BJ (cell line): ENCODE results near the gene HRH1. TPM values are rescaled to one million over a fixed set of nuclear protein-coding genes. Genes with fewer than 3 reads are reported as not detected.
"Not testable (repeated sequence)": the region's sequence is repeated elsewhere in the genome, so short reads cannot be mapped to it uniquely, and the experiment has no call there.

Experiments
- CTCF ChIA-PET: fragments of 350-600 bp; formaldehyde crosslinking; extraction: SDS; loops from one replicate; lab custom pipeline; 2021; ENCODE audit warnings: antibody characterized with exemption, inconsistent platforms; lab: Yijun Ruan, JAX
- POLR2A ChIA-PET: fragments of 300-600 bp; sonication (Branson Sonifier 250); formaldehyde crosslinking; extraction: SDS; loops from one replicate; lab custom pipeline; 2021; ENCODE audit warnings: antibody characterized with exemption; lab: Charles Lee
- DNase-seq: peaks from one replicate; pipeline ENCODE4 v3.0.0-alpha.2; 2011; ENCODE audit warnings: low read depth
- H3K27me3 ChIP-seq: 2 replicates; pipeline ENCODE4 v1.6.0; 2011; ENCODE audit warnings: low read length; ENCODE audit not compliant: control insufficient read depth, insufficient read depth
- H3K36me3 ChIP-seq: 2 replicates; pipeline ENCODE4 v1.5.1; 2011; ENCODE audit warnings: low read length; ENCODE audit not compliant: control insufficient read depth, insufficient read depth
- H3K4me3 ChIP-seq: 2 replicates; pipeline ENCODE4 v1.5.1; 2011; ENCODE audit warnings: low read depth, mild to moderate bottlenecking, control low read depth, low read length
- CTCF ChIP-seq: IDR thresholded peaks from 2 replicates; pipeline ENCODE4 v1.5.1; 2011; ENCODE audit warnings: low read depth, mild to moderate bottlenecking, control low read depth, inconsistent platforms, low read length, moderate library complexity; ENCODE audit not compliant: insufficient read depth
- polyA plus RNA-seq: library from polyadenylated mRNA; depleted of rRNA; stranded (reverse); fragments of >200 nt; gene quantifications from 2 replicates; pipeline ENCODE4 v1.2.3, GENCODE V29; 2011

Gene HRH1
- polyA plus RNA-seq, 1 experiment: 8.8 TPM

DNA sequence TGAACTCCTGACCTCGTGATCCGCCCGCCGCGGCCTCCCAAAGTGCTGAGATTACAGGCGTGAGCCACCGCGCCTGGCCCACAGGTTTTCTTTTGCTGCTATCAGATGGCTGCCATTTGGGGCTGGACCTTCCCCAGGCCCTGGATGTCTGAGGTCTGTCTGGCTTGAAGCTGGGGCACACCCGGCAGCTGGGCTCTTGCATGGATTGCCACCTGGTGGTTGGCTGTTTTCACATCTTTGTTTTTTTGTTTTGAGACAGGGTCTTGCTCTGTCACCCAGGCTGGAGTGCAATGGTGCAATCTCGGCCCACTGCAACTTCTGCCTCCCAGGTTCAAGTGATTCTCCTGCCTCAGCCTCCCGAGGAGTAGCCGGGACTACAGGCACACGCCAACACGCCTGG, 51.6 kb downstream of the HRH1 start:
- H3K36me3 ChIP-seq, H3K27me3 ChIP-seq, H3K4me3 ChIP-seq, DNase-seq: not testable (repeated sequence)
- ChIA-PET POLR2A (interaction anchor here (0.6 kb wide), 1 partner anchor 50 kb away, joined by 3 read pairs; no protein-coding TSS in a partner anchor), CTCF (interaction anchor here (0.8 to 3.8 kb wide), 6 partner anchors 8 to 145 kb away, joined by 3 to 29 read pairs (median 4); partner anchors contain the start of gene HRH1)
- TF ChIP-seq CTCF: peak; percentile 30; the same call in 1 of the 2 replicates

GRCh38 chr3:11206316-11206715, 52.0 kb downstream of the HRH1 start:
- ChIA-PET CTCF (interaction anchor here (0.9 to 3.8 kb wide), 5 partner anchors 8 to 146 kb away, joined by 3 to 29 read pairs (median 4); partner anchors contain the start of gene HRH1), POLR2A (interaction anchor here (0.6 kb wide), 1 partner anchor 51 kb away, joined by 3 read pairs; no protein-coding TSS in a partner anchor)
- no peak overlapping the region for H3K4me3 ChIP-seq
- no peak for DNase-seq
- no peaks in the 10 kb centered on the region for H3K36me3 ChIP-seq
- no peak for TF ChIP-seq CTCF
- no peaks in the 10 kb centered on the region for H3K27me3 ChIP-seq

DNA sequence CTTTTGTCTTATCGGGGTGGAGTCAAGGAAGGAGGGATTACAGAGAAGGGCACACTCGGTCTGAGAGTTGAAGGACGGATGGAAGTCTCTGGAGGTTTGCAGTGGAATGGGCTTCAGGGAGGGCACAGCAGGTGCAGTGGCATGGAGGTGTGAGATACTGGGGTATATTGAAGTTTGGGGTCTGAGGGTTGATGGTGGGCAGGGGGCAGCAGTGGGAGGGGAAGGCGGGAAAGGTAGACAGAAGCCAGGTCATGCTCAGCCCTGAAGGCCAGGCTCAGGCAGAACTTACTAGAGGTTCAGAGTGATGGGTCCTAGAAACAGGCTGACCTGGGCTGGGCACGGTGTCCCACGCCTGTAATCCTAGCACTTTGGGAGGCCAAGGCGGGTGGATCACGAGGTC, 52.7 kb downstream of the HRH1 start:
- CTCF ChIA-PET: interaction anchor here (1.2 to 3.8 kb wide), 5 partner anchors 9 to 146 kb away, joined by 3 to 29 read pairs (median 3); partner anchors contain the start of gene HRH1
- no peak for TF ChIP-seq CTCF
- Histone ChIP-seq H3K27me3 (no peaks in the 10 kb centered on the region), H3K36me3 (no peaks in the 10 kb centered on the region), H3K4me3 (no peak overlapping the region)
- DNase-seq: no peak
- POLR2A ChIA-PET: no interaction called here

GRCh38 chr3:11211531-11212298, 57.4 kb downstream of the HRH1 start:
- no peaks in the 10 kb centered on the region for H3K27me3 ChIP-seq
- no peak overlapping the region for H3K4me3 ChIP-seq
- H3K36me3 ChIP-seq: no peaks in the 10 kb centered on the region
- no peak for DNase-seq
- ChIA-PET CTCF (interaction anchor here (1.1 to 2.8 kb wide), 8 partner anchors 10 to 151 kb away, joined by 3 to 17 read pairs (median 4); partner anchors contain the start of gene HRH1), POLR2A (interaction anchor here (0.6 kb wide), 1 partner anchor 137 kb away, joined by 4 read pairs; no protein-coding TSS in a partner anchor)
- TF ChIP-seq CTCF: peak; percentile 17; the same call in 1 of the 2 replicates

DNA sequence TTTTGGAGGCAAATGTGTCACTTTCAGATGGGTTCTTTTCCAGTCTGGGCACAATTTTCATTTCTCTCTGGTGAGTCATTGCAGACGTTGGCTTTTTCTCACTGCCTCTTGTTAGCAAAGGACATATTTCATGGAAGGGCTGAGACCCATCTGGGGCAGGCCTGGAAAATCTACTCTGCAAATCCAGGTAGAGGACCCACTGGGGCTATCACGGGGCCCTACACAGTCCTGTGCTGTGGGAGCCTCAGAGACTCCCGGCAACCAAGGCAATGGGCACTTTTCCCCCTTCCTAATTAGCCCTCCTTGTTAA, 58.0 kb downstream of the HRH1 start:
- Histone ChIP-seq H3K27me3 (no peaks in the 10 kb centered on the region), H3K36me3 (no peaks in the 10 kb centered on the region), H3K4me3 (no peak overlapping the region)
- ChIA-PET POLR2A (no interaction called here), CTCF (interaction anchor here (1.0 to 2.8 kb wide), 5 partner anchors 12 to 151 kb away, joined by 3 to 17 read pairs (median 9); partner anchors contain the start of gene HRH1)
- no peak for DNase-seq
- TF ChIP-seq CTCF: no peak
